Neuron (in vitro differentiated cells): ENCODE data around the gene LOC128125822.

ENCODE experiments used
- H2AFZ ChIP-seq: one replicate; pipeline ENCODE4 v1.6.1; 2013; ENCODE audit warnings: low read depth, mild to moderate bottlenecking, inconsistent platforms, low read length, moderate library complexity
- H3K27me3 ChIP-seq: one replicate; pipeline ENCODE4 v1.6.1; 2013; ENCODE audit warnings: low read length; ENCODE audit not compliant: insufficient read depth
- H3K36me3 ChIP-seq: one replicate; pipeline ENCODE4 v1.6.1; 2013; ENCODE audit warnings: low read length; ENCODE audit not compliant: insufficient read depth
- H3K4me1 ChIP-seq: one replicate; pipeline ENCODE4 v1.6.1; 2013; ENCODE audit warnings: low read length; ENCODE audit not compliant: insufficient read depth
- H3K4me3 ChIP-seq: 2 replicates; pipeline ENCODE4 v1.5.1; 2013; ENCODE audit warnings: mild to moderate bottlenecking, low read length, moderate library complexity
- H3K9me3 ChIP-seq: one replicate; pipeline ENCODE4 v1.6.1; 2013; ENCODE audit warnings: low read length

Gene LOC128125822

GRCh38 chr6:63563235-63563634 lies 9.0 kb upstream of the LOC128125822 start:
- no peak overlapping the region for H3K4me3 ChIP-seq
- H3K27me3 ChIP-seq, result no peaks in the 10 kb centered on the region
- peaks cover 12% of the 10 kb centered on the region for H3K4me1 ChIP-seq

GRCh38 chr6:63565058-63565726 lies 7.1 kb upstream of the LOC128125822 start:
- H3K36me3 ChIP-seq, result no peaks in the 10 kb centered on the region
- peaks cover 12% of the 10 kb centered on the region for H3K4me1 ChIP-seq
- H3K27me3 ChIP-seq, result no peaks in the 10 kb centered on the region
- H3K4me3 ChIP-seq, result no peak overlapping the region
- H3K9me3 ChIP-seq, result peaks cover 4% of the 10 kb centered on the region
- no peak overlapping the region for H2AFZ ChIP-seq

More at GRCh38 chr6:63563235-63563634, 9.0 kb upstream of the LOC128125822 start:
- Histone ChIP-seq H3K36me3 (no peaks in the 10 kb centered on the region), H3K9me3 (peaks cover 4% of the 10 kb centered on the region), H2AFZ (no peak overlapping the region)

DNA sequence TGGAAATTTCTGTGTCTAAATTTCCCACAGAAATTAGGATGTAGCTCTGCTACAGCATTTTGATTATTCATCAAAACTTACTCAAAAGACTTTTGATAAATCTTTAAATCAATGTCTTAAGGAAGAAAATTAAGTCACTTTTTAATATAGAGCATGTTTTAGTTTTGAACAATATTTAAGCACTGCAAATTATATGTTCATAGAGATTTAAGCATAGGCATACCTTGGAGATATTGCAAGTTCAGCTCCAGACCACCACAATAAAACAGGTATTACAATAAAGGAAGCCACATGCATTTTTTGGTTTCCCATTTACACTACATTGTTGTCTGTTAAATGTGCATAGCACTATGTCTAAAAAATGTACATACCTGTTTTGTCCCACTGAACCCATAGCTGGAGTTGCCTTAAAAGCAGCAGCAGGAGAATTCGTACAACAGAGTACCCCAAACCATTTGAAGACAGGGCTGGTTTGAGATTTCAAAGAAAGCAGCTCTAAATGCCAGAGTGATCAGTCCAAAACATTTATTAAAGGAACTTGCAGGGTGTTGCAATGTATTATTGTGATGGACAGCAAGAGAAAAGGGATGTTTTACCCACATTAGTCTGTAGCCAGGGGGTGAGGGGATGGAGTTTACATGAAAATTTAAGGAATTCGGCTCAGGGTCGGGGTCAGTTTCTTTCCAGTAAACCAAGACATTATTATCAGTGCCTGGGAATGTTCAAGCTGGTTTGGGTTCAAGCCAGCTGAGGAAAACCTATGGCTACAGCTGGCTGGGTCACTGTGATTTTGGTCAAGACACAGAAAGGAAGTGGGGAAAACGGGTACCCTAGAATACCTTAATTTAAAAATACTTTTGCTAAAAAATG lies 6.3 kb upstream of the LOC128125822 start:
- Histone ChIP-seq H3K27me3 (no peaks in the 10 kb centered on the region), H3K9me3 (peaks cover 4% of the 10 kb centered on the region), H2AFZ (peak overlapping the region; percentile 32), H3K4me1 (peaks cover 12% of the 10 kb centered on the region), H3K36me3 (no peaks in the 10 kb centered on the region), H3K4me3 (no peak overlapping the region)

GRCh38 chr6:63567966-63568365 lies 4.3 kb upstream of the LOC128125822 start:
- Histone ChIP-seq H2AFZ (no peak overlapping the region), H3K36me3 (no peaks in the 10 kb centered on the region), H3K4me3 (no peak overlapping the region), H3K9me3 (peaks cover 4% of the 10 kb centered on the region), H3K27me3 (no peaks in the 10 kb centered on the region), H3K4me1 (peaks cover 20% of the 10 kb centered on the region)

DNA sequence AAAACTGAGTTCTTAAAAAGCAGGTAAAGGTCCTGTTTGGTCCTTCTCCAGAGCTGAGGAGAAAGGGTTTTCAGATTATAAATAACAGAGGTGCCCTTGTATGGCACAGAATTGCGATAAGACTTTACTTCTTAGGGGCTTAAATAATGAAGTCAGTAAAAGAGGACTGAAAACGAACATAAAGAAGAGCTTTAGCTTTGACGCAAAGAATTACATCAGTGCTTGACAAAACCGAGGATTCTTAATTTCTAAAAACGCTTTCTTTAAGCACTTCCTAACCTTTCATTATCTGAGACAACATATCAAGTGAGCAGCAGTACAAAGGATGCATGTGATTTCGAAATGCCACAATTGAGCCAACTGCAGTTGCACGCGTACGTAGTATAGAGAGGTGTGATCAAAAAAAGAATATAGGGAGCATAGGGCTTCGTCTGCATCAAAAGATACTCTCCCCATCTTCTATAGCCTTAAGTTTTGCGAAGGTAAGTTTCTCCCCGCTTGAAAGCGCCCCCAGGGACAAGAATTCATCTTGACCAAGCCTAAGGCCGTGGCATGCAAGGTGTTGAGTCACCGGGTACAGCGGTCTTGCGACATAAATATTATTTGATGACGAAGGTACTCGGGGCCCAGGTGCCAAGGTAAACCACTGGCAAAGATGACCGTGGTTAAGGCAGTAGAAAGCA lies 778 bp upstream of the LOC128125822 start:
- Histone ChIP-seq H3K27me3 (no peaks in the 10 kb centered on the region), H3K4me3 (peak overlapping the region; percentile 65), H3K36me3 (peaks cover 3% of the 10 kb centered on the region), H3K9me3 (peaks cover 4% of the 10 kb centered on the region), H3K4me1 (peaks cover 30% of the 10 kb centered on the region), H2AFZ (peak overlapping the region; percentile 46)

DNA sequence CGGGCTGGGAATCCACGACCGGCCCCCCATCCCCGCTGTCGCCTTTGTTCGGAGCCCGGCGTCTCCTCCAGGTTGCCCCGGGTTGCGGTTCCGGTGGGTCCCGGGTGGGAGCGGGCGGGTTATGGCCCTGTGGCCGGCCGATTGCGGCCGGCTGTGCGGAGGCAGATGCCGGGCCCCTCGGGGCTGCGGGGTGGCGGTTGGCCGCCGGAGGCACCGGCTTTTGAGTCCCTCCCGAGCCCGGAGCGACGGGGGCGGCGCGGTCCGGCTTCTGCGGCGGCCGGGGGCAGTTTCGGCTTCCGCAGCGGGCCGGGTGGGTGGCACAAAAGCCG lies 431 bp downstream of the LOC128125822 start:
- no peak overlapping the region for H2AFZ ChIP-seq
- H3K36me3 ChIP-seq, result peaks cover 14% of the 10 kb centered on the region
- no peaks in the 10 kb centered on the region for H3K9me3 ChIP-seq
- H3K27me3 ChIP-seq, result no peaks in the 10 kb centered on the region
- H3K4me3 ChIP-seq, result peak overlapping the region; percentile 91
- H3K4me1 ChIP-seq, result peaks cover 30% of the 10 kb centered on the region

- no peaks in the 10 kb centered on the region for H3K27me3 ChIP-seq
- H3K4me3 ChIP-seq, result peak overlapping the region; percentile 91
- peaks cover 30% of the 10 kb centered on the region for H3K4me1 ChIP-seq
- peaks cover 19% of the 10 kb centered on the region for H3K36me3 ChIP-seq
- no peaks in the 10 kb centered on the region for H3K9me3 ChIP-seq
- no peak overlapping the region for H2AFZ ChIP-seq
Observed at GRCh38 chr6:63573076-63573898, 1.0 kb downstream of the LOC128125822 start.

DNA sequence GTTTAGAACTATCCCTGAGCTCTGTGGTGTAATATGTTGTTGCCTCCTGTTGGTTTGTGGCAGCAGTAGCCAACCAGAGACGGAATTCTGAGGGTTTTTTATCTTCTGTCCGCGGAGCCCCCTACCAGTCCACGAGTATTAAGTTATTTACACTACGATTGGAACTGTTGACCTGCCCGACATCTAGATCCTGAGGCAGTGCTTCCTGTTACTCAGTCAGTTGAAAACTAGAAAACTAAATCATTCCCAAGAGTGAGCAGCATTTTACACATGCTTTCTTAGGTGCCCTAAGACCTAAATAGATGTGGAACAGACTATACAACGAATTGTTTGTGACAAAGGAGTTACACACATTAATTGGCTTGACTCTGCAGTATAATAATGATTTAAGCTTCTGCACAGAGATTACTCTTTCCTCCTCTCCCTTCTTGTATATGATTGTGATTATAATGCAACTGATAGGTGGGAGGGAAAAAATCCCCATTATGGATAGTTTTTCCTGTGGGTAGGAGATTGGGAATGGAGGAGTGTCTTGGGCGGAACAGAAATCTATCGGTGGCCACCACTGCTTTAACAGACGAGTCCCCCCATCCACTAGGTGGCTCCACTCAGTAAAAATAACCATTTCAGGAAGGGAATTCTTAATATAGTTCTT lies 1.7 kb downstream of the LOC128125822 start:
- H3K4me1 ChIP-seq, result peaks cover 30% of the 10 kb centered on the region
- peak overlapping the region; percentile 91 for H3K4me3 ChIP-seq
- peaks cover 27% of the 10 kb centered on the region for H3K36me3 ChIP-seq
- H3K27me3 ChIP-seq, result no peaks in the 10 kb centered on the region
- no peak overlapping the region for H2AFZ ChIP-seq
- no peaks in the 10 kb centered on the region for H3K9me3 ChIP-seq

DNA sequence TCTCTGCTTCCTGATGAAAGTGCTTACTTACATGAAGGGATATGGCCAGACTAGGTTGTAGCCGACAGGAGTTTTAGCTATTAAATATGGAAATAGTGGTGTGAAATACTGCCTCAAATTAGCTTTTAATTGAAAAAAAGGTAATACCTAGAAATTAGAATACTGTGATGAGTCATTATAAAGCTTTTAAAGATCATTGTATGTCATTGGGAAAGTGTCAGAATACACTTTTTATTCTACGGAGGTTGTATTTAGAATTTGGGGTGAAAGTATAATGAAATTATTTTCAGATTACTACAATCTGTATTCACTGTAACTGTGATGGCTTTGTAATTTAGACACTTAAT lies 2.2 kb downstream of the LOC128125822 start:
- no peaks in the 10 kb centered on the region for H3K27me3 ChIP-seq
- peak overlapping the region; percentile 91 for H3K4me3 ChIP-seq
- peaks cover 30% of the 10 kb centered on the region for H3K4me1 ChIP-seq
- H3K9me3 ChIP-seq, result no peaks in the 10 kb centered on the region
- no peak overlapping the region for H2AFZ ChIP-seq
- peaks cover 32% of the 10 kb centered on the region for H3K36me3 ChIP-seq

- no peaks in the 10 kb centered on the region for H3K27me3 ChIP-seq
- H2AFZ ChIP-seq, result no peak overlapping the region
- H3K36me3 ChIP-seq, result peaks cover 49% of the 10 kb centered on the region
- H3K4me1 ChIP-seq, result peaks cover 28% of the 10 kb centered on the region
- no peaks in the 10 kb centered on the region for H3K9me3 ChIP-seq
- peak overlapping the region; percentile 21 for H3K4me3 ChIP-seq
Observed at GRCh38 chr6:63576147-63576772, 4.0 kb downstream of the LOC128125822 start.

GRCh38 chr6:63576985-63577712 lies 4.9 kb downstream of the LOC128125822 start:
- Histone ChIP-seq H3K9me3 (no peaks in the 10 kb centered on the region), H3K27me3 (no peaks in the 10 kb centered on the region), H3K4me1 (peaks cover 23% of the 10 kb centered on the region), H3K4me3 (no peak overlapping the region), H2AFZ (no peak overlapping the region), H3K36me3 (peaks cover 58% of the 10 kb centered on the region)
